LNCaP clone FGC (cell line): ENCODE measurements around the gene NELFCD.

Experiments
- DNase-seq: peaks from one replicate; pipeline ENCODE4 v3.0.0-alpha.2; 2011; ENCODE audit warnings: low read depth
- H3K4me3 ChIP-seq: 2 replicates; pipeline ENCODE4 v1.5.1; 2011; ENCODE audit warnings: mild to moderate bottlenecking, low read depth, low read length, control low read depth
- TF ChIP-seq, protein P1 (sequence below): IDR thresholded peaks from 2 replicates; pipeline ENCODE4 v1.5.1; 2012; ENCODE audit warnings: mild to moderate bottlenecking; ENCODE audit not compliant: control insufficient read depth, insufficient read depth; ENCODE audit errors: extremely low read depth

The NELFCD gene

GRCh38 chr20:58973179-58973578 lies 7.9 kb upstream of the NELFCD start:
- no peak for DNase-seq
- TF ChIP-seq, protein P1, sequence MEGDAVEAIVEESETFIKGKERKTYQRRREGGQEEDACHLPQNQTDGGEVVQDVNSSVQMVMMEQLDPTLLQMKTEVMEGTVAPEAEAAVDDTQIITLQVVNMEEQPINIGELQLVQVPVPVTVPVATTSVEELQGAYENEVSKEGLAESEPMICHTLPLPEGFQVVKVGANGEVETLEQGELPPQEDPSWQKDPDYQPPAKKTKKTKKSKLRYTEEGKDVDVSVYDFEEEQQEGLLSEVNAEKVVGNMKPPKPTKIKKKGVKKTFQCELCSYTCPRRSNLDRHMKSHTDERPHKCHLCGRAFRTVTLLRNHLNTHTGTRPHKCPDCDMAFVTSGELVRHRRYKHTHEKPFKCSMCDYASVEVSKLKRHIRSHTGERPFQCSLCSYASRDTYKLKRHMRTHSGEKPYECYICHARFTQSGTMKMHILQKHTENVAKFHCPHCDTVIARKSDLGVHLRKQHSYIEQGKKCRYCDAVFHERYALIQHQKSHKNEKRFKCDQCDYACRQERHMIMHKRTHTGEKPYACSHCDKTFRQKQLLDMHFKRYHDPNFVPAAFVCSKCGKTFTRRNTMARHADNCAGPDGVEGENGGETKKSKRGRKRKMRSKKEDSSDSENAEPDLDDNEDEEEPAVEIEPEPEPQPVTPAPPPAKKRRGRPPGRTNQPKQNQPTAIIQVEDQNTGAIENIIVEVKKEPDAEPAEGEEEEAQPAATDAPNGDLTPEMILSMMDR = no peak
- H3K4me3 ChIP-seq = no peak overlapping the region

- DNase-seq = no peak
- no peak overlapping the region for H3K4me3 ChIP-seq
Observed at GRCh38 chr20:58973866-58974265, 7.2 kb upstream of the NELFCD start.

GRCh38 chr20:58975353-58975752 lies 5.7 kb upstream of the NELFCD start:
- no peak for DNase-seq
- H3K4me3 ChIP-seq = no peak overlapping the region
- TF ChIP-seq, protein P1 = no peak

More at GRCh38 chr20:58973866-58974265, 7.2 kb upstream of the NELFCD start:
- TF ChIP-seq, protein P1 = no peak

DNA sequence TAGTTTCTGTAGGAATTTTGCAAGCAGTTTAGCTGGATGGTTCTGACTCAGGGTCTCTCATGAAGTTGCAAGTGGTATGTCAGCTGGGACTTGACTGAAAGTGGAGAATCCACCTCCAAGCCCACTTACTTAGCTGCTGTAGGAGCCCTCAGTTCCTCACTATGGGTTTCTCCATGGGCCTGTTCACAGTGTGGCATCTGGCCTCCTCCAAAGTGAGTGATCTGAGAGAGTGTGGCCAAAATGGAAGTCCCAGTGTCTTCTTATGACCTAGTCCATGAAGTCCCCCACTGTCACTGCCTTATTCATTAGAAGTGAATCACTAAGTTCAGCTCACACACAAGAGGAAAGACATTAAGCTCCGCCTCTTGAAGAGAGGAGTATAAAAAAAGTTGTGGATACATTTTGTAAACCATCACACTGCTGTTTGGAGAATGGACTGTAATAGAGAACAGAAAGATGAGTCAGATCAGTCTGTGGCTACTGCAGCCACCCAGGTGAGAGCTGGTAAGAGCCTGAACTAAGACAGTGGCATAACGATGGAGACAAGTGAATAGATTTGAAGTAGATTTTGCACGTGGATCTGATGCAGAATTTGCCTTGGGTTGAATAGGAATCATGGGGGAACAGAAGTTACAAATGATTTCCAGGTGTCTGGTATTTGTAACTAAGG lies 4.9 kb upstream of the NELFCD start:
- H3K4me3 ChIP-seq = no peak overlapping the region
- TF ChIP-seq, protein P1 = no peak
- no peak for DNase-seq

DNA sequence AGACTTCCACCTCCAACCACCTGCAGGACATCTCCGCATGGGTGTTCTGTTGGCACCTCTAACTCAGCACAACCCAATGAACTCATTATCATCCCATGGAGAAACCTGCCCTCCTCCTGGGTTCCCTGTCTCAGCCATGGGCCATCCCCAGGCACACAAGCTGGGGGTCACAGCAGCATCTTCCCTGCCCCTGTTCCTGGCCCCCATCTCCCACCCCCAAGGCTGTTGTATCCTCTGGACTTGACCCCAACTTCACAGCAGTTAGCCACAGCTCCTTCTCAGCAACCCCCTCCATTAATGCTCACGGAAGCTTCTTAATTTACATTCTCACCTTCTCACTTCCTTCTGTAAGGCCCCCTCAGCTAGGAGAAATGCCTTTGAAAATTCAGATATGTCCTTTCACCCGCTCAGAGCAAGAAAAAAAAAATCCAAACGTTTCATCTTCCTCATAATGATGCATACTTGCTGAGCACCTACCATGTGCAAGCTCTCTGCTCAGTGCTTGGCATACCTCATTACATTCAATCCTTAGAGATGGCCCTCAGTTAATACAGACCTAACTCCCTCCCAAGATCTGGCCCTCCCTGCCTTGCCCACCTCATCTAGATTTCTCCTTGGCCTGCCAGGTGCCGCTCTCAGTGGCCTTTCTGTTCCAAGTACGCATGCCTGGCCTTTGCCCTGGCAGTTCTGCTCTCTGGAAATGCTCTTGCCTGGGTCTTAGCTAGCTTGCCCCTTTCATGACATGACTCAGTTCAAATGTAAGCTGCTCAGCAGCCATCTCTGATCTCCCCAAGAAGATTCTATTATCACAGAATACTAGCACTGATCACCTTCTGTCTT lies 2.5 kb upstream of the NELFCD start:
- no peak for DNase-seq
- no peak overlapping the region for H3K4me3 ChIP-seq
- TF ChIP-seq, protein P1 = no peak

DNA sequence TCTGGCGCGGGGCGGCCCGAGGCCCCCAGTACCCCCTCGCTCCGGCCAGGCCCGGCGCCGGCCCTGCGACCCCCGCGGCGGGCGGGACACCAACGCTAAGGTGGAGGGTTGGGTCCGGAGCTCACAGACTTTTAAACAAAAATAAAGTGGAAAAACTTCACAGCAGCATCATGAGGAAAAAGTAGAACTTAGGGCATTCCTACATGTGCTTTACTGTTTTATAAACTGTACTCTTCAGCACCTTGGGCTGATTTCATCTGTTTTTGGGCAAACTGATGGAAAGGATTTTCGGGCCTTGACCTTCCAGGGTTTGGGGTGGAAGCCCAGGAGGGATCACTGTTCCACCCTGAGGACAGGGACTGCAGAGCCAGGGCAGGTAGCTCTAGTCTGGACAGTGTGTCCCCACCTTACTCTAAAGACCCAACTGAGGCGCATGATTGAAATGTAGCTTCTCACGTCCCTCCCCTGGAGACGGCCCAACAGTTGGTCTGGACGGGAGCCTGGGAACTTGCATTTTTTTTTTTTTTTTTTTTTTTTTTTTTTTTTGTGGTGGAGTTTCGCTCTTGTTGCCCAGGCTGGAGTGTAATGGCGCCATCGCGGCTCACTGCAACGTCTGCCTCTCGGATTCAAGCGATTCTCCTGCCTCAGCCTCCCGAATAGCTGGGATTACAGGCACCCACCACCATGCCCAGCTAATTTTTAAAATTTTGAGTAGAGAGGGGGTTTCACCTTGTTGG lies 740 bp downstream of the NELFCD start:
- TF ChIP-seq, protein P1 = no peak
- no peak for DNase-seq
- peak overlapping the region; percentile 78 for H3K4me3 ChIP-seq
